ENCODE measurements around the gene PARVB.

The PARVB gene

GRCh38 chr22:44012162-44012561 is 11.9 kb upstream of the PARVB start:
- TF ChIP-seq CTCF (IDR thresholded peaks at IDR 0.05): no peak

GRCh38 chr22:44012591-44012990 is 11.5 kb upstream of the PARVB start:
- TF ChIP-seq CTCF (IDR thresholded peaks at IDR 0.05): no peak

DNA sequence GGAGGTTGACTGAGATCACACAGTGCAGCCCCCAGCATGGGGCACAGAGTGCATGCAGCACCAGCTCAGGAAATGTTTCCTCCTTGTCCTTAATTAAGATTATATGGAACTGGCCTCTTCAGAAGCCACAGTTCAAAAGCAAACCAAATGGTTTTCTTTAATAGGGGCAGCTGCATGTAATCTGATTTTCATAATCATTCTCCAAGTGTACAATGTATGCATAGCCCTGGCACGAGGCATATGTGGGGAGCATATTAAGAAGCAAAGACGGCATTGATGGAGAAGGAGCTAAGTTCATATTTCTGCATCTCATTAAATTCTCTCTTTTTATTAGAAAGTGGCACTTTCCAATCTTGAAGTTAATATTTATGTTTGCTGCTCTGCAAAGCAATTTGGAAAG is 9.9 kb upstream of the PARVB start:
- TF ChIP-seq CTCF (IDR thresholded peaks at IDR 0.05): no peak

DNA sequence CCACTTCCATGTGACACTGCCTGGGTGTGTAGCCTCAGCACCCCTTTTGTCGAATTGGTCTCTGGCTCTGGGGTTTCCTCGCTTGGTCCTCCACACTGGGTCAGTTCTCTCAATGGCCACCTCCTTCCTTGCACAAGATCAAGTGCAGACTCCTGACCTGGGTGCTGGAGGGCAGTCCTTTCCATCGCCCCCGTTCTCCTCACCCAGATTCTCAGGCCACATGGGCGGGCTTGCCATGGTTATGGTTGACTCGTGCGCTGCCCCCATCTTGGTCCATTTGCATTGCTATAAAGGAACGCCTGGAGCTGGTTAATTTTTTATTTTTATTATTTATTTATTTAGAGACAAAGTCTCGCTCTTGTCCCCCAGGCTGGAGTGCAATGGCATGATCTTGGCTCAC is 5.5 kb upstream of the PARVB start:
- no peak for TF ChIP-seq CTCF (IDR thresholded peaks at IDR 0.05)

GRCh38 chr22:44019416-44019815 is 4.7 kb upstream of the PARVB start:
- TF ChIP-seq CTCF (IDR thresholded peaks at IDR 0.05): no peak

DNA sequence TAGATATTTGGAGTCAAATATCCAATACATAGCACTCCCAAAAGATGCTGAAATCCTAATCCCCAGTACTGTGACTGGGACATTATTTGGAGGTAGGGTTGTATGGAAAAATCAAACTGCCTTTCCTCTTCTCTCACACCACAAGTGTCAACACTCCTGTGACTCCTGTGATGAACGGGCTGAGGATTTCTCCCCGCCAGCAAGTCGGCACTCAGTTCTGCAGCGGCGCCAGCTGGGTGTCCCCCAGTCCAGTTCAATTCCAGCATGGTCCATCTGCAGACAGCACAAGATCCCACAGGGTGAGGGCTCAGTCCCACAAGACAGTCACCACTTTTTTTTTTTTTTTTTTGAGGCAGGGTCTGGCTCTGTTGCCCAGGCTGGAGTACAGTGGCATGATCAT is 4.3 kb upstream of the PARVB start:
- TF ChIP-seq CTCF (IDR thresholded peaks at IDR 0.05): no peak

- no peak for TF ChIP-seq CTCF (IDR thresholded peaks at IDR 0.05)
Observed at GRCh38 chr22:44020981-44021380, 3.1 kb upstream of the PARVB start.
